Fibroblast of villous mesenchyme (primary cell): ENCODE results near the gene RSPH3. TPM values are rescaled to one million over a fixed set of nuclear protein-coding genes. Genes with fewer than 3 reads are reported as not detected.
A peak's percentile ranks its signal among the peaks of the same experiment; 100 is the strongest.

ENCODE experiments used
- DNase-seq: peaks from one replicate; pipeline ENCODE4 v3.0.0-alpha.2; 2010; ENCODE audit warnings: low read depth
- H3K4me3 ChIP-seq: 2 replicates; pipeline ENCODE4 v1.5.1; 2011; ENCODE audit warnings: low read depth, mild to moderate bottlenecking, low read length
- total RNA-seq: library from RNA; depleted of rRNA; stranded (reverse); fragments of >200 nt; gene quantifications from 2 replicates; pipeline ENCODE4 v1.2.3, GENCODE V29; 2012
- TF ChIP-seq, protein P1 (sequence below): IDR thresholded peaks from 2 replicates; pipeline ENCODE4 v1.5.1; 2012; ENCODE audit warnings: low read depth, mild to moderate bottlenecking, low read length; ENCODE audit not compliant: insufficient read depth

Gene RSPH3
- total RNA-seq, 1 donor: 6.0 TPM

DNA sequence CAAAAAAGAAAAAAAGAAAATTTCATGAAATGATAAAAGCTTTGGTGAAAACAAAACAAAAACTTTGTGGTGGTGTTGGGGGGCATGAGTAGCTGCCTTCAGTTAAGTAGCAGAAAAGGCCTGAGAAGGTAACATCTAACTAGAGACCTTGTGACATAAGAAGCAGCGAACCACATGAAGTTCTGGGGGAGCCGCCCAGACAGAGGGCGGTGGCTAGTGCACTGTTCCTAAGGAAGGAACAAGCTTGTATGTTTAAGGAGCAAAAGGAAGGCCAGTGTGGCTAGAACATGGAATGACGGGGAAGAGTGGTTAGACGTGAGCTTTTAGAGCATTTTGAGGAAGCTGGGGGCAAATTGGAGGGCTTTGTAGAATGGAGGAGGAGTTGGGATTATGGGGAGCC, 7.5 kb upstream of the RSPH3 start:
- DNase-seq: no peak
- TF ChIP-seq, protein P1, sequence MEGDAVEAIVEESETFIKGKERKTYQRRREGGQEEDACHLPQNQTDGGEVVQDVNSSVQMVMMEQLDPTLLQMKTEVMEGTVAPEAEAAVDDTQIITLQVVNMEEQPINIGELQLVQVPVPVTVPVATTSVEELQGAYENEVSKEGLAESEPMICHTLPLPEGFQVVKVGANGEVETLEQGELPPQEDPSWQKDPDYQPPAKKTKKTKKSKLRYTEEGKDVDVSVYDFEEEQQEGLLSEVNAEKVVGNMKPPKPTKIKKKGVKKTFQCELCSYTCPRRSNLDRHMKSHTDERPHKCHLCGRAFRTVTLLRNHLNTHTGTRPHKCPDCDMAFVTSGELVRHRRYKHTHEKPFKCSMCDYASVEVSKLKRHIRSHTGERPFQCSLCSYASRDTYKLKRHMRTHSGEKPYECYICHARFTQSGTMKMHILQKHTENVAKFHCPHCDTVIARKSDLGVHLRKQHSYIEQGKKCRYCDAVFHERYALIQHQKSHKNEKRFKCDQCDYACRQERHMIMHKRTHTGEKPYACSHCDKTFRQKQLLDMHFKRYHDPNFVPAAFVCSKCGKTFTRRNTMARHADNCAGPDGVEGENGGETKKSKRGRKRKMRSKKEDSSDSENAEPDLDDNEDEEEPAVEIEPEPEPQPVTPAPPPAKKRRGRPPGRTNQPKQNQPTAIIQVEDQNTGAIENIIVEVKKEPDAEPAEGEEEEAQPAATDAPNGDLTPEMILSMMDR: no peak

DNA sequence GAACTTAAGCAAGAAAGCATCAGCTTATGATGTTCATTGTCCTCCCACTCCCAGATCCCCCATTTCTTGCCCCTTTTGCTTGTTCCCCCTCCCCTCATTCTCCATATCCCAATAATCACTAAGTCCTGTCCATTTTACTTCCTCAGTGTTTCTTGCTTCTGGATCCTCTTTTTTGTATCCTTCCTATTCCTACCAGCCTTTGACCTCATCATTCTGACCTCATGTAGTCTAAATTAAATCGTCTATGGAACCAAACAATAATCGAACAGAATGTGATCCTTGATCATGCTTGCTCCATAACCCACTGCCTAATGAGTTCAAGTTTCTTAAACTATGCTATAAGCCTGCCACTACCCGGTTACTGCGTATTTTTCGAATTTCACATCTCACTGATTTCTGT, 5.4 kb upstream of the RSPH3 start:
- no peak overlapping the region for H3K4me3 ChIP-seq
- no peak for DNase-seq
- TF ChIP-seq, protein P1: no peak

More for the DNA sequence above, 7.5 kb upstream of the RSPH3 start:
- H3K4me3 ChIP-seq: no peak overlapping the region

DNA sequence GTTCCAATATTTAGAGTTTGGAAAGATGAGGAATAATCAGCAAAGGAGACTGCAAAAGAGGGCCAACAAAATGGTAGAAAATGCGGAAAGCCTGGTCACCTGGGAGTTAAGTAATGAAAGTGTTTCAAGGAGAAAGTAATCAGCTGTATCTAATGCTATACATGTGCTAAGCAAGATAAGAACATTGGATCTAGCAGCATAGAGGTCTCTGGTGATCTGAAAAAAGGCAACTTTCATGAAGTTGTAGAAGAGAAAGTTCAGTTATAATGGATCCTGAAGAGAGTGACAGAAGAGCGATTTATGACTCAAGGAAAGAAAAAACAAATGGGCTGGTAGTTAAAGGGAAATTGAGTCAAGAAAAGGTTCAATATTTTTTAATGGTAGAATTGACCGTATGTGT, 4.6 kb upstream of the RSPH3 start:
- TF ChIP-seq, protein P1: no peak
- no peak for DNase-seq
- H3K4me3 ChIP-seq: no peak overlapping the region

DNA sequence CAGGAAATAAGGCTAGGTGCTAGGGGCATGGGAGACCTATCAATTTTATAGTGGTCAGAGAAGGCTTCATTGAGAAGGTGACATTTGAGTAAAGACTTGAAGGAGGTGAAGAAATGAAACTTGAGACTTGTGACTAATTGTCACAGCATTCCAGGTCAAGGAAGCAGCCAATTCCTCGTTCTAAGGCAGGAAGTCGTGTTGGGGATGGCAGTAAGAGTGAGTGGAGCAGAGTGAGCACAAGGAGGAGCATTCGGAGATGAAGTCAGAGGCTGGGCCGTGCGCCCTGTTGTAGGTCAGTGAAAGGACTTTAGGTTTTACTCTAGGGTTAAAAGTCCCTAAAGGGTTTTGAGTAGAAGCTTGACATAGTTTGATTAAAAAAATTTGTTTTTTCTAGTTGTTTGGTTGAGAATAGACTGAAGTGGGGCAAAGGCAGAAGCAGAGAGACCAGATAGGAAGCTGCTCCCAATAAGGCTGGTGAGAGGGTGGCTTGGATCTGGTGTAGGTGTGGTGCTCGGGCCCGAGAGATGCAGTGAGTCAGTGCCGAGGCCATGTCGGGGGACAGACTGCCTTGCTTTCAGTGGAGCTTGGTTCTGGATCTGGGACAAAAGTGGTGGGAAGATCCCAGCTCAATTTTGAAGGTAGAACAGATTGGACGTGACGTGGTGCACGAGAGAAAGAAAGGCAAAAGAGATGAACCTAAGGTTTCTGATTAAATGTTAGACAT, 2.6 kb upstream of the RSPH3 start:
- TF ChIP-seq, protein P1: no peak
- H3K4me3 ChIP-seq: no peak overlapping the region
- peak; percentile 34 for DNase-seq

DNA sequence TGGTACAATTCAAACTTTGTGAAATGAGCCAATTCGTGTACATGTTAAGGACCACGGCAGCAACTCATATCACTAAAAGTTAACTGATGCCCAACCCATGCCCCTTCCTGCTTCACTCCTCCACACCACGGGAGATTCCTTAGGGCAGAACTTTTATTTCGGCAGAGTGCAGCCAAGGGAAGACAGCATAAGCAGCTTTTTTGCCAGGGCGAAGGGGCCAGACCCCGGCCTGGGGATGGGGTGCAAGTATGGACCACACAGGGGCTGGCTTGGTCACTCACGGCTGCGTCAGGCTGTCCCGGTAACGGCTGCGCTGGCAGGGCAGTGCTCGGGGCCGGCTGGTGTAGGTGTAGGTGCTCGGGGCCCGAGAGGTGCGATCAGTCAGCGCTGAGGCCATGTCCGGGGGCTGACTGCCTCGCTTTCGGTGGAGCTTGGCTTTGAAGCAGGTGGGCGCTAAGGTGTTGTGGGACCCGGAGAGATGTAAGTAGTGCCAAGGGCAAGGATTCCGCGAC, 792 bp downstream of the RSPH3 start:
- TF ChIP-seq, protein P1: no peak
- H3K4me3 ChIP-seq: peak overlapping the region; percentile 85
- DNase-seq: peak; percentile 13

DNA sequence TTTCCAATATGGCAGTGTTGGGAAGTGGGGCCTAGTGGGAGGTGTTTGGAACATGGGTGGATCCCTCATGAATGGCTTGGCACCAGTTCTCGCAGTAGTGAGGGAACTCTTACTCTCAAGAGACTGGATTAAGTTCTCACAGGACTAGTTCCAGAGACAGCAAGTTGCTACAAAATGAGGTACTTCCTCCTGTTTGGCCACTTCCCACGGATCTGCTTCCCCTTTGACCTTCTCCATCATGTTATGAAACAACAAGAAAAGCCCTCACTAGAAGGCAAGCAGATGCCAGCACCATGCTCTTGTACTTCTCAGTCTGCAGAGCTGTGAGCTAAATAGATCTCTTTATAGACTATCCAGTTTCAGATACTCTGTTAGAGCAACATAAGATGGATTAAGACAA, 3.1 kb downstream of the RSPH3 start:
- no peak overlapping the region for H3K4me3 ChIP-seq
- TF ChIP-seq, protein P1: no peak
- DNase-seq: no peak
